ENCODE results near the gene RPP25L. TPM values are rescaled to one million over a fixed set of nuclear protein-coding genes. Genes with fewer than 3 reads are reported as not detected.

The RPP25L gene
- total RNA-seq, 2 donors from 2014 or later, result 19.3 to 22.4 TPM

DNA sequence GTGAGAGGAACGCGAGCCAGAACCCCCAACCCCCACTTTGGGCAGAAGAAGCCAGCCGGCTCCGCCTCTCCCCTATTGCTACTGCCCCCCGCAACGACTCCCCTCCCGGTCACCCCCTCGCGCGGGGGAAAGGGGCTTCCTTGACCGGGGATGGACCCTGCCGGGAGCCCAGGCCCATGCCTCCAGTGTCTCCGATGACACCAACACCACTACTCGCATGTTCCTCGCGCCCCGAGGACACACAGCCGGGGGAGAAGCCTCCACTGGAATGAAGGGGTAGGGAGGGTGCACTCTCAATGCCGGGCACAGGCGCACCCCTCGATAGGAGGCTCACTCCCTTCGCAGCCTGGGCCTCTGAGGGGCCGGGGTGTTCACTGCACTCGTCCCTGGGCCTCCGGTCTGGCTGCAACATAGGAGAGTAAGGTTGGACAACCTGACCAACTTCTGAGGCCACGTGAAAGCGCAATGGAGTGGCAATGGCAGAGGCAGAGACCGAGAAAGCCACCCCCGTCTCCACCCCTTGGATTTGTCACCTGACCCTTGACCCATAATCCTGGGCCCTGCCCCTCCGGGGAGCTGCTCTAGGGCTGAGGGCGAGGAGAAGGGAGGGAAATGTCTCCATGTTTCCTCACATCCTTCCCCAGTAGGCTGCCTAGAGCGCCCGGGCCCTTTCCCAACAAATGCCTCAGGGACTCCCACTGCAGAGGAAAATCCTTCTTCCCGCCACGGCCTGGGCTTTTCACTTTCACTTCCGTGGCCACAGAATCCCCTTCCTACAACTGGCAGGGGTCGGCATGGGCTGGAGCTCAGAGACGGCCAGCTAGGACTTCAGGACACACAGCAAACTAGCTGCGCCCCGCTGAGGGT, 21.3 kb downstream of the RPP25L start:
- Mint-ChIP-seq H3K4me3 (peak overlapping the region; percentile 62), H3K27ac (no peak overlapping the region), H3K4me1 (peaks cover 27% of the 10 kb centered on the region), H3K9me3 (no peaks in the 10 kb centered on the region), H3K36me3 (ENCODE audit: low read depth) (no peaks in the 10 kb centered on the region), H3K27me3 (ENCODE audit: insufficient read depth) (peaks cover 90% of the 10 kb centered on the region)
- Histone ChIP-seq H3K36me3 (ENCODE audit: control insufficient read depth, insufficient read depth, low read length) (no peaks in the 10 kb centered on the region), H3K9me3 (ENCODE audit: control insufficient read depth, low read length) (no peaks in the 10 kb centered on the region), H3K27me3 (ENCODE audit: control insufficient read depth, insufficient read depth, low read length, poor library complexity, severe bottlenecking) (peaks cover 90% of the 10 kb centered on the region), H3K27ac (ENCODE audit: low read depth, low read length) (no peak overlapping the region), H3K4me1 (ENCODE audit: control insufficient read depth, insufficient read depth, low read length) (peaks cover 7% of the 10 kb centered on the region), H3K4me3 (ENCODE audit: low read length) (peak overlapping the region; percentile 64), H3K9ac (ENCODE audit: extremely low read depth, low read length, poor library complexity, severe bottlenecking) (no peak overlapping the region)
- TF ChIP-seq CTCF (conservative IDR thresholded peaks at IDR 0.05), result no peak
- DNase-seq, result peak; percentile 80
- 9 to 18% methylated on average over 7 to 40 of the region's 40 CpGs for WGBS, 2 experiments (ENCODE audit: insufficient coverage in 1 of 2, insufficient read length in 1 of 2)

DNA sequence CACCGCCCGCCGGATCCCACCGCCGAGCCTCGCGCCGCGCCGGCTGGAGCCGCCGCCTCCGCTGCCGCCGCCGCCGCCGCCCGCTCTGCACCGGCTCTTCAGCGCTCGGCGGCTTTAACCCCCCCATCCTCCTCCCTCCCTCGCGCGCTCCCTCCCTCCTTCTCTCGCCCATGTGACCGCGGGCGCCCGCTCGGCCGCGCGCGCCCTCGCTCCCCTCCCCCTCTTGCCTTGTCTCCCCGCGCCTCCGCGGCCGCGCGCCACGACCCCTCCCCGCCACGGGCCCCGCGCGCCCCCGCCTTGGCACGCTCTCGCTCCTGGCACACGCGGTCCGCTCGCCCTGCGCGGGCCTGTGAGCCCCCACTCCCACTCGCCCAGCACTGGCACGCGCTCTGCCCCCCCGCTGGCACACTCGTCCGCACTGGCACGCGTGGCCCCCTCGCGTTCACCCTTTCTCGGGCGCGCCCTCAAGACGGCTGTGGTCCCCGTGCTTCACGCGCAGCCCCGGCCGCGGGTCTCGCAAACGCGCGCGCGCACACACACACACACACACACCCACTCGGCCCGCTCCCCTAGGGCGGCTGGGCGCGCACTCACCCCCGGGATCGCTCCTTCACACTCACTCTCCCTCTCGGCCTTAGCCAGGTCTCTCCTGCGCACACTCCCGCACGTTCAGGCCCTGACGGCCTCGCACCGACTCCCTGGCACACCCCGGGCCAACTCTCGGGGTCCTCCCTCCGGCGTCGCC, 22.1 kb downstream of the RPP25L start, which contains the start of gene CNTFR:
TSS of gene CNTFR (minus strand) at position 89 of the 745 bp plus-strand sequence. CDS start 20,743 bp downstream, outside the sequence.
- 0% methylated on average over 1 to 104 of the region's 104 CpGs for whole genome bisulfite sequencing, 2 experiments (ENCODE audit: insufficient coverage in 1 of 2, insufficient read length in 1 of 2)
- H3K27ac ChIP-seq (ENCODE audit: low read depth, low read length), result no peak within 1 kb of the TSS
- no peak within 1 kb of the TSS for H3K9ac ChIP-seq (ENCODE audit: extremely low read depth, low read length, poor library complexity, severe bottlenecking)
- peak within 1 kb of the TSS; percentile 74 for H3K4me3 ChIP-seq (ENCODE audit: low read length)
- peaks cover 98% of the 10 kb centered on the region for H3K27me3 ChIP-seq (ENCODE audit: control insufficient read depth, insufficient read depth, low read length, poor library complexity, severe bottlenecking)
- Mint-ChIP-seq H3K36me3 (ENCODE audit: low read depth) (no peaks in the 10 kb centered on the region), H3K9me3 (no peaks in the 10 kb centered on the region), H3K4me1 (peaks cover 30% of the 10 kb centered on the region), H3K27ac (no peak within 1 kb of the TSS), H3K4me3 (peak within 1 kb of the TSS; percentile 62), H3K27me3 (ENCODE audit: insufficient read depth) (peaks cover 94% of the 10 kb centered on the region)
- no peaks in the 10 kb centered on the region for H3K36me3 ChIP-seq (ENCODE audit: control insufficient read depth, insufficient read depth, low read length)
- DNase-seq, result no peak
- H3K9me3 ChIP-seq (ENCODE audit: control insufficient read depth, low read length), result no peaks in the 10 kb centered on the region
- H3K4me1 ChIP-seq (ENCODE audit: control insufficient read depth, insufficient read depth, low read length), result peaks cover 7% of the 10 kb centered on the region
- no peak for TF ChIP-seq CTCF (conservative IDR thresholded peaks at IDR 0.05)

GRCh38 chr9:34588671-34589635, 22.9 kb downstream of the RPP25L start:
- DNase-seq, result no peak
- no peak overlapping the region for H3K9ac ChIP-seq (ENCODE audit: extremely low read depth, low read length, poor library complexity, severe bottlenecking)
- peaks cover 97% of the 10 kb centered on the region for H3K27me3 Mint-ChIP-seq (ENCODE audit: insufficient read depth)

More at GRCh38 chr9:34588671-34589635, 22.9 kb downstream of the RPP25L start:
- Mint-ChIP-seq H3K9me3 (no peaks in the 10 kb centered on the region), H3K36me3 (ENCODE audit: low read depth) (no peaks in the 10 kb centered on the region), H3K4me1 (peaks cover 30% of the 10 kb centered on the region), H3K4me3 (peak overlapping the region; percentile 62), H3K27ac (no peak overlapping the region)
- Histone ChIP-seq H3K27ac (ENCODE audit: low read depth, low read length) (no peak overlapping the region), H3K27me3 (ENCODE audit: control insufficient read depth, insufficient read depth, low read length, poor library complexity, severe bottlenecking) (peaks cover 98% of the 10 kb centered on the region), H3K4me3 (ENCODE audit: low read length) (peak overlapping the region; percentile 74), H3K36me3 (ENCODE audit: control insufficient read depth, insufficient read depth, low read length) (no peaks in the 10 kb centered on the region), H3K9me3 (ENCODE audit: control insufficient read depth, low read length) (no peaks in the 10 kb centered on the region), H3K4me1 (ENCODE audit: control insufficient read depth, insufficient read depth, low read length) (peaks cover 7% of the 10 kb centered on the region)
- no peak for TF ChIP-seq CTCF (conservative IDR thresholded peaks at IDR 0.05)
- WGBS, 2 experiments (ENCODE audit: insufficient coverage in 1 of 2, insufficient read length in 1 of 2), result 2 to 3% methylated on average over 26 to 86 of the region's 86 CpGs
